ENCODE results near the gene MCF2L2. TPM values are rescaled to one million over a fixed set of nuclear protein-coding genes. Genes with fewer than 3 reads are reported as not detected.

MCF2L2 gene
- total RNA-seq, 1 donor: under 0.01 TPM

GRCh38 chr3:183275418-183275817 lies 153.0 kb downstream of the MCF2L2 start:
- no peak overlapping the region for H3K27ac ChIP-seq (ENCODE audit: low read depth, low read length)
- H2AFZ ChIP-seq (ENCODE audit: low read length): no peak overlapping the region
- no peaks in the 10 kb centered on the region for H3K9me3 ChIP-seq (ENCODE audit: low read depth, low read length)
- no peaks in the 10 kb centered on the region for H3K27me3 ChIP-seq (ENCODE audit: insufficient read depth, low read length)
- no peaks in the 10 kb centered on the region for H3K36me3 ChIP-seq (ENCODE audit: insufficient read depth, low read length)
- H3K4me1 ChIP-seq (ENCODE audit: insufficient read depth, low read length): peaks cover 11% of the 10 kb centered on the region
- TF ChIP-seq CTCF (IDR thresholded peaks at IDR 0.05; ENCODE audit: extremely low read depth, low read depth, low read length): no peak
- H3K4me3 ChIP-seq (ENCODE audit: insufficient read depth, low read length): no peak overlapping the region
- no peaks in the 10 kb centered on the region for H4K20me1 ChIP-seq (ENCODE audit: insufficient read depth, low read length)
- DNase-seq (ENCODE audit: insufficient read length, low spot score, missing footprints): no peak
- no peak overlapping the region for H3K4me2 ChIP-seq (ENCODE audit: insufficient read depth, low read length)
- no peaks in the 10 kb centered on the region for H3K79me2 ChIP-seq (ENCODE audit: insufficient read depth, low read length)

GRCh38 chr3:183274609-183275008 lies 153.8 kb downstream of the MCF2L2 start:
- no peak for TF ChIP-seq CTCF (IDR thresholded peaks at IDR 0.05; ENCODE audit: extremely low read depth, low read depth, low read length)
- H3K36me3 ChIP-seq (ENCODE audit: insufficient read depth, low read length): no peaks in the 10 kb centered on the region
- H2AFZ ChIP-seq (ENCODE audit: low read length): no peak overlapping the region
- no peaks in the 10 kb centered on the region for H3K79me2 ChIP-seq (ENCODE audit: insufficient read depth, low read length)
- H4K20me1 ChIP-seq (ENCODE audit: insufficient read depth, low read length): no peaks in the 10 kb centered on the region
- H3K27me3 ChIP-seq (ENCODE audit: insufficient read depth, low read length): no peaks in the 10 kb centered on the region
- no peak overlapping the region for H3K27ac ChIP-seq (ENCODE audit: low read depth, low read length)
- peak; percentile 81 for DNase-seq (ENCODE audit: insufficient read length, low spot score, missing footprints)
- peaks cover 11% of the 10 kb centered on the region for H3K4me1 ChIP-seq (ENCODE audit: insufficient read depth, low read length)
- peak overlapping the region; percentile 12 for H3K4me2 ChIP-seq (ENCODE audit: insufficient read depth, low read length)
- H3K4me3 ChIP-seq (ENCODE audit: insufficient read depth, low read length): no peak overlapping the region
- no peaks in the 10 kb centered on the region for H3K9me3 ChIP-seq (ENCODE audit: low read depth, low read length)

GRCh38 chr3:183272791-183273190 lies 155.6 kb downstream of the MCF2L2 start:
- no peaks in the 10 kb centered on the region for H4K20me1 ChIP-seq (ENCODE audit: insufficient read depth, low read length)
- H3K4me2 ChIP-seq (ENCODE audit: insufficient read depth, low read length): no peak overlapping the region
- no peak overlapping the region for H2AFZ ChIP-seq (ENCODE audit: low read length)
- no peaks in the 10 kb centered on the region for H3K9me3 ChIP-seq (ENCODE audit: low read depth, low read length)
- H3K4me1 ChIP-seq (ENCODE audit: insufficient read depth, low read length): peaks cover 11% of the 10 kb centered on the region
- no peak overlapping the region for H3K27ac ChIP-seq (ENCODE audit: low read depth, low read length)
- H3K36me3 ChIP-seq (ENCODE audit: insufficient read depth, low read length): no peaks in the 10 kb centered on the region
- no peak for DNase-seq (ENCODE audit: insufficient read length, low spot score, missing footprints)
- no peak overlapping the region for H3K4me3 ChIP-seq (ENCODE audit: insufficient read depth, low read length)
- no peak for TF ChIP-seq CTCF (IDR thresholded peaks at IDR 0.05; ENCODE audit: extremely low read depth, low read depth, low read length)
- H3K27me3 ChIP-seq (ENCODE audit: insufficient read depth, low read length): no peaks in the 10 kb centered on the region
- no peaks in the 10 kb centered on the region for H3K79me2 ChIP-seq (ENCODE audit: insufficient read depth, low read length)

DNA sequence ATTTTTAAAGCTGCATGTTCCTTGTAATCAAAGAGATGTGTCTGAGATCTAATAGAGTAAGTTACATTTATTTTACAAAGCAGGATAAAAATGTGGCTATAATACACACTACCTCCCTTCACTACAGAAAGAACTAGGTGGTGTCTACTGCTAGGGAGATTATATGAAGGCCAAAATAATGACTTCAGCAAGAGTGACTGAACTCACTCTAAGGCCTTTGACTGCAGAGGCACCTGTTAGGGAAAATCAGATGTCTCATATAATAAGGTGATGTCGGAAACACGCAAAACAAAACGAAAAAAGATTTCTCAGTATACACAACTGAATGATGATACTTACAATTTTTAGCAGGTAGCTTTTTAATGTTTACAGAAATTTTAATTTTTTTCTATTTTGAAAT lies 156.3 kb downstream of the MCF2L2 start:
- DNase-seq (ENCODE audit: insufficient read length, low spot score, missing footprints): no peak
- no peaks in the 10 kb centered on the region for H3K9me3 ChIP-seq (ENCODE audit: low read depth, low read length)
- H4K20me1 ChIP-seq (ENCODE audit: insufficient read depth, low read length): no peaks in the 10 kb centered on the region
- no peak overlapping the region for H2AFZ ChIP-seq (ENCODE audit: low read length)
- H3K27ac ChIP-seq (ENCODE audit: low read depth, low read length): no peak overlapping the region
- H3K79me2 ChIP-seq (ENCODE audit: insufficient read depth, low read length): no peaks in the 10 kb centered on the region
- no peaks in the 10 kb centered on the region for H3K27me3 ChIP-seq (ENCODE audit: insufficient read depth, low read length)
- H3K4me3 ChIP-seq (ENCODE audit: insufficient read depth, low read length): no peak overlapping the region
- H3K4me2 ChIP-seq (ENCODE audit: insufficient read depth, low read length): no peak overlapping the region
- TF ChIP-seq CTCF (IDR thresholded peaks at IDR 0.05; ENCODE audit: extremely low read depth, low read depth, low read length): no peak
- peaks cover 11% of the 10 kb centered on the region for H3K4me1 ChIP-seq (ENCODE audit: insufficient read depth, low read length)
- H3K36me3 ChIP-seq (ENCODE audit: insufficient read depth, low read length): no peaks in the 10 kb centered on the region

Data from osteoblast (primary cell).